HG02759 (cell line): ENCODE data around the gene OSBPL6.
"Not testable (repeated sequence)": the region's sequence is repeated elsewhere in the genome, so short reads cannot be mapped to it uniquely, and the experiment has no call there.

Experiments used
- ATAC-seq: cut with Tn5 transposase; IDR thresholded peaks from one replicate; pipeline ENCODE4 v1.9.1; 2021; ENCODE audit warnings: mild to moderate bottlenecking, moderate library complexity; ENCODE audit not compliant: unreplicated experiment

Gene OSBPL6

GRCh38 chr2:178197791-178198190 is 3.5 kb downstream of the OSBPL6 start:
- no peak for ATAC-seq

- not testable (repeated sequence) for ATAC-seq
Measured at GRCh38 chr2:178198441-178198840, 4.1 kb downstream of the OSBPL6 start.

GRCh38 chr2:178199334-178199733 is 5.0 kb downstream of the OSBPL6 start:
- no peak for ATAC-seq

- ATAC-seq: no peak
Measured at GRCh38 chr2:178200331-178200730, 6.0 kb downstream of the OSBPL6 start.

GRCh38 chr2:178202927-178203326 is 8.6 kb downstream of the OSBPL6 start:
- ATAC-seq: no peak

GRCh38 chr2:178204977-178205376 is 10.7 kb downstream of the OSBPL6 start:
- ATAC-seq: no peak

- ATAC-seq: no peak
Measured at GRCh38 chr2:178205853-178206521, 11.7 kb downstream of the OSBPL6 start.

GRCh38 chr2:178208336-178208735 is 14.0 kb downstream of the OSBPL6 start:
- no peak for ATAC-seq

GRCh38 chr2:178208817-178209216 is 14.5 kb downstream of the OSBPL6 start:
- no peak for ATAC-seq

GRCh38 chr2:178211460-178211859 is 17.1 kb downstream of the OSBPL6 start:
- no peak for ATAC-seq

- ATAC-seq: no peak
Measured at GRCh38 chr2:178211943-178212342, 17.6 kb downstream of the OSBPL6 start.

GRCh38 chr2:178213991-178214390 is 19.7 kb downstream of the OSBPL6 start:
- ATAC-seq: no peak

GRCh38 chr2:178219247-178219646 is 24.9 kb downstream of the OSBPL6 start:
- ATAC-seq: no peak

- ATAC-seq: no peak
Measured at GRCh38 chr2:178220814-178221213, 26.5 kb downstream of the OSBPL6 start.

- no peak for ATAC-seq
Measured at GRCh38 chr2:178221556-178221955, 27.2 kb downstream of the OSBPL6 start.

- no peak for ATAC-seq
Measured at GRCh38 chr2:178223806-178224205, 29.5 kb downstream of the OSBPL6 start.

GRCh38 chr2:178225006-178225805 is 30.9 kb downstream of the OSBPL6 start:
- ATAC-seq: no peak

GRCh38 chr2:178227187-178227586 is 32.9 kb downstream of the OSBPL6 start:
- ATAC-seq: no peak

- no peak for ATAC-seq
Measured at GRCh38 chr2:178229927-178230326, 35.6 kb downstream of the OSBPL6 start.

GRCh38 chr2:178230396-178230795 is 36.1 kb downstream of the OSBPL6 start:
- no peak for ATAC-seq

- no peak for ATAC-seq
Measured at GRCh38 chr2:178233428-178233827, 39.1 kb downstream of the OSBPL6 start.

GRCh38 chr2:178234648-178235047 is 40.3 kb downstream of the OSBPL6 start:
- ATAC-seq: no peak
